Measurements from ENCODE around the gene MSRB1. TPM values are rescaled to one million over a fixed set of nuclear protein-coding genes. Genes with fewer than 3 reads are reported as not detected.

Gene MSRB1
- total and polyA plus RNA-seq, 2 donors (not counting 1 experiment from before 2014, with no cell fraction given), result 8.5 to 17.5 TPM

GRCh38 chr16:1979271-1980029, 36.5 kb upstream of the MSRB1 start:
- H3K9me3 ChIP-seq (ENCODE audit: control extremely low read depth in 1 of 3, control insufficient read depth in 2 of 3, insufficient read depth in 1 of 3, low read length in 2 of 3), result peaks cover 0 to 6% (median 0%) of the 10 kb centered on the region in 3 donors
- POLR2A ChIA-PET, result interaction anchor here (2.0 kb wide), 1 partner anchor 12 kb away, joined by 5 read pairs; no protein-coding TSS in a partner anchor
- H3K4me2 ChIP-seq (replicated peaks; ENCODE audit: low read depth, low read length, poor library complexity, severe bottlenecking), result peak overlapping the region; percentile 12
- peaks cover 26% of the 10 kb centered on the region for H4K20me1 ChIP-seq (ENCODE audit: control insufficient read depth, insufficient read depth, low read length, poor library complexity, severe bottlenecking)
- no peak overlapping the region for H3K27ac ChIP-seq (ENCODE audit: low read length in 2 of 2)
- 33% methylated on average over 62 of the region's 70 CpGs for WGBS (ENCODE audit: insufficient coverage)
- Mint-ChIP-seq H3K4me1 (peaks cover 12% of the 10 kb centered on the region), H3K27me3 (peaks cover 6% of the 10 kb centered on the region), H3K4me3 (no peak overlapping the region), H3K9me3 (ENCODE audit: insufficient read depth) (no peaks in the 10 kb centered on the region), H3K27ac (no peak overlapping the region)
- TF ChIP-seq EZH2 (IDR thresholded peaks at IDR 0.05; ENCODE audit: borderline replicate concordance, insufficient read depth, low read depth, low read length, poor library complexity, severe bottlenecking) (no peak), CTCF (IDR thresholded peaks at IDR 0.05) (no peak)
- H3K4me1 ChIP-seq (ENCODE audit: control insufficient read depth in 2 of 2, insufficient read depth in 2 of 2, low read length in 2 of 2), result peaks cover 8 to 24% of the 10 kb centered on the region in 2 donors
- H3K36me3 ChIP-seq (replicated peaks in 1 of 2; ENCODE audit: control extremely low read depth in 1 of 2, control insufficient read depth in 1 of 2, extremely low read depth in 1 of 2, insufficient read depth in 2 of 2, low read length in 1 of 2), result peaks cover 0 to 38% of the 10 kb centered on the region in 2 experiments
- H2AFZ ChIP-seq (ENCODE audit: insufficient read depth, low read depth, low read length, poor library complexity, severe bottlenecking), result no peak overlapping the region
- CTCF ChIA-PET, result interaction anchor here (1.0 kb wide), 1 partner anchor 43 kb away, joined by 3 read pairs; no protein-coding TSS in a partner anchor
- no peak overlapping the region for H3K9ac ChIP-seq (ENCODE audit: low read length)
- no peak for DNase-seq
- intact Hi-C loops (cut with micrococcal nuclease), result no loop called here
- peaks cover 6% of the 10 kb centered on the region for H3K79me2 ChIP-seq (ENCODE audit: control insufficient read depth, insufficient read depth, low read length)
- no peak overlapping the region for H3K4me3 ChIP-seq (ENCODE audit: control extremely low read depth in 1 of 5, extremely low read depth in 1 of 5, insufficient read depth in 1 of 5, low read depth in 2 of 5, low read length in 4 of 5)
- ATAC-seq (ENCODE audit: low read depth), result no peak
- peaks cover 0 to 65% (median 20%) of the 10 kb centered on the region in 4 experiments for H3K27me3 ChIP-seq (replicated peaks in 1 of 4; ENCODE audit: control extremely low read depth in 1 of 4, control insufficient read depth in 3 of 4, insufficient read depth in 4 of 4, low read length in 3 of 4)
